ENCODE measurements around the gene CBLN4. TPM values are rescaled to one million over a fixed set of nuclear protein-coding genes. Genes with fewer than 3 reads are reported as not detected.

CBLN4 gene
- polyA plus RNA-seq, 1 donor from 2014 or later: 0.14 TPM

- TF ChIP-seq RAD21 (conservative IDR thresholded peaks at IDR 0.05): no peak
- TF ChIP-seq TAF1 (IDR thresholded peaks at IDR 0.05; ENCODE audit: low read depth): no peak
- no peak for TF ChIP-seq POLR2AphosphoS5 (IDR thresholded peaks at IDR 0.05)
- TF ChIP-seq EP300 (conservative IDR thresholded peaks at IDR 0.05; ENCODE audit: poor library complexity, severe bottlenecking): no peak
- no peak for TF ChIP-seq SMC3 (conservative IDR thresholded peaks at IDR 0.05; ENCODE audit: poor library complexity)
- TF ChIP-seq CTCF (IDR thresholded peaks at IDR 0.05; ENCODE audit: poor library complexity, severe bottlenecking): no peak
- no peak for TF ChIP-seq EZH2 (IDR thresholded peaks at IDR 0.05; ENCODE audit: borderline replicate concordance, insufficient read depth, low read length, poor library complexity, severe bottlenecking)
- TF ChIP-seq MXI1 (conservative IDR thresholded peaks at IDR 0.05; ENCODE audit: poor library complexity, severe bottlenecking): no peak
- TF ChIP-seq REST (IDR thresholded peaks at IDR 0.05; ENCODE audit: borderline replicate concordance): no peak
- Histone ChIP-seq H2AFZ (ENCODE audit: low read depth, low read length) (no peak overlapping the region), H3K9me3 (ENCODE audit: low read length) (no peaks in the 10 kb centered on the region), H3F3A (ENCODE audit: insufficient read depth, low read length, poor library complexity, severe bottlenecking) (no peaks in the 10 kb centered on the region), H3K4me3 (ENCODE audit: low read length) (no peak overlapping the region), H3K4me2 (ENCODE audit: low read length) (no peak overlapping the region), H3K9me2 (ENCODE audit: insufficient read depth, low read length) (no peaks in the 10 kb centered on the region), H3K27me3 (ENCODE audit: insufficient read depth, low read depth, low read length) (no peaks in the 10 kb centered on the region), H3K9ac (ENCODE audit: low read length) (no peak overlapping the region), H3K36me3 (ENCODE audit: insufficient read depth, low read length) (no peaks in the 10 kb centered on the region), H3K27ac (ENCODE audit: low read length) (no peak overlapping the region), H3K79me2 (replicated peaks; ENCODE audit: insufficient read depth, low read length) (no peaks in the 10 kb centered on the region), H4K20me1 (ENCODE audit: insufficient read depth) (no peaks in the 10 kb centered on the region)
Measured at GRCh38 chr20:56014998-56015397, 9.7 kb upstream of the CBLN4 start.

GRCh38 chr20:56014151-56014550, 8.8 kb upstream of the CBLN4 start:
- Histone ChIP-seq H3K27ac (ENCODE audit: low read length) (no peak overlapping the region), H3K9ac (ENCODE audit: low read length) (no peak overlapping the region), H3F3A (ENCODE audit: insufficient read depth, low read length, poor library complexity, severe bottlenecking) (no peaks in the 10 kb centered on the region), H3K9me3 (ENCODE audit: low read length) (no peaks in the 10 kb centered on the region), H3K4me2 (ENCODE audit: low read length) (no peak overlapping the region), H3K4me3 (ENCODE audit: low read length) (no peak overlapping the region), H2AFZ (ENCODE audit: low read depth, low read length) (no peak overlapping the region), H3K27me3 (ENCODE audit: insufficient read depth, low read depth, low read length) (no peaks in the 10 kb centered on the region), H3K9me2 (ENCODE audit: insufficient read depth, low read length) (no peaks in the 10 kb centered on the region), H3K36me3 (ENCODE audit: insufficient read depth, low read length) (no peaks in the 10 kb centered on the region), H4K20me1 (ENCODE audit: insufficient read depth) (no peaks in the 10 kb centered on the region), H3K79me2 (replicated peaks; ENCODE audit: insufficient read depth, low read length) (no peaks in the 10 kb centered on the region)
- no peak for TF ChIP-seq POLR2AphosphoS5 (IDR thresholded peaks at IDR 0.05)
- no peak for TF ChIP-seq REST (IDR thresholded peaks at IDR 0.05; ENCODE audit: borderline replicate concordance)
- TF ChIP-seq EZH2 (IDR thresholded peaks at IDR 0.05; ENCODE audit: borderline replicate concordance, insufficient read depth, low read length, poor library complexity, severe bottlenecking): no peak
- no peak for TF ChIP-seq RAD21 (conservative IDR thresholded peaks at IDR 0.05)
- no peak for TF ChIP-seq CTCF (IDR thresholded peaks at IDR 0.05; ENCODE audit: poor library complexity, severe bottlenecking)
- no peak for TF ChIP-seq EP300 (conservative IDR thresholded peaks at IDR 0.05; ENCODE audit: poor library complexity, severe bottlenecking)
- TF ChIP-seq SMC3 (conservative IDR thresholded peaks at IDR 0.05; ENCODE audit: poor library complexity): no peak
- no peak for TF ChIP-seq MXI1 (conservative IDR thresholded peaks at IDR 0.05; ENCODE audit: poor library complexity, severe bottlenecking)
- no peak for TF ChIP-seq TAF1 (IDR thresholded peaks at IDR 0.05; ENCODE audit: low read depth)

Measured in neural cell (in vitro differentiated cells).